OCI-LY1 (cell line): ENCODE data around the gene KIAA0232.

Experiments
- H2AFZ ChIP-seq: fragments of 200-600 bp; sonication (generic), shearing (Covaris generic); 2 replicates; pipeline ENCODE4 v1.6.0; 2014; ENCODE audit warnings: antibody characterized with exemption, mild to moderate bottlenecking, low read length
- H3F3A ChIP-seq: fragments of 200-600 bp; sonication (generic), shearing (Covaris generic); 2 replicates; pipeline ENCODE4 v1.6.0; 2014; ENCODE audit warnings: mild to moderate bottlenecking, antibody characterized with exemption, low read length, moderate library complexity; ENCODE audit not compliant: insufficient read depth
- H3K27ac ChIP-seq: fragments of 200-600 bp; sonication (generic); 2 replicates; pipeline ENCODE4 v1.5.1; 2014; ENCODE audit warnings: low read length, mixed run types, mild to moderate bottlenecking, low read depth; ENCODE audit not compliant: poor library complexity, severe bottlenecking
- H3K27me3 ChIP-seq: fragments of 200-600 bp; sonication (generic); 2 replicates; pipeline ENCODE4 v1.6.0; 2014; ENCODE audit warnings: antibody characterized with exemption, mild to moderate bottlenecking, low read length, moderate library complexity; ENCODE audit not compliant: insufficient read depth
- H3K36me3 ChIP-seq: fragments of 200-600 bp; sonication (generic); 2 replicates; pipeline ENCODE4 v1.6.1; 2014; ENCODE audit warnings: mild to moderate bottlenecking, antibody characterized with exemption, low read length, moderate library complexity, mixed read lengths; ENCODE audit not compliant: insufficient read depth
- H3K4me1 ChIP-seq: fragments of 200-600 bp; sonication (generic); 2 replicates; pipeline ENCODE4 v1.5.1; 2014; ENCODE audit warnings: mild to moderate bottlenecking, low read length, moderate library complexity; ENCODE audit not compliant: insufficient read depth, severe bottlenecking
- H3K4me2 ChIP-seq: fragments of 200-600 bp; sonication (generic), shearing (Covaris generic); 2 replicates; pipeline ENCODE4 v1.6.1; 2014; ENCODE audit warnings: low read length
- H3K4me3 ChIP-seq: fragments of 200-600 bp; sonication (generic); 2 replicates; pipeline ENCODE4 v1.5.1; 2014; ENCODE audit warnings: low read length, low read depth, mild to moderate bottlenecking, mixed read lengths; ENCODE audit not compliant: poor library complexity, severe bottlenecking
- H3K79me2 ChIP-seq: fragments of 200-600 bp; shearing (Covaris generic); 2 replicates; pipeline ENCODE4 v1.6.1; 2016; ENCODE audit warnings: mixed run types, low read length, mixed read lengths; ENCODE audit not compliant: insufficient read depth
- H3K9ac ChIP-seq: fragments of 200-600 bp; sonication (generic), shearing (Covaris generic); 2 replicates; pipeline ENCODE4 v1.6.1; 2014; ENCODE audit warnings: mild to moderate bottlenecking, low read length, mixed read lengths
- H3K9me2 ChIP-seq: fragments of 200-600 bp; sonication (generic), shearing (Covaris generic); 2 replicates; pipeline ENCODE4 v1.6.1; 2014; ENCODE audit warnings: low read depth, mild to moderate bottlenecking, low read length, mixed read lengths
- H3K9me3 ChIP-seq: fragments of 200-600 bp; shearing (Covaris generic); 2 replicates; pipeline ENCODE4 v1.6.1; 2014; ENCODE audit warnings: low read length, mixed read lengths
- H4K20me1 ChIP-seq: fragments of 200-600 bp; sonication (generic), shearing (Covaris generic); 2 replicates; pipeline ENCODE4 v1.6.0; 2016; ENCODE audit warnings: mild to moderate bottlenecking, low read length; ENCODE audit not compliant: insufficient read depth
- EZH2 ChIP-seq: fragments of 200-600 bp; sonication (generic), shearing (Covaris generic); IDR thresholded peaks from 2 replicates; pipeline ENCODE4 v1.8.0; 2017; ENCODE audit warnings: borderline replicate concordance, mixed run types, mild to moderate bottlenecking, antibody characterized with exemption, low read length, moderate library complexity, mixed read lengths
- TF ChIP-seq, protein P1 (sequence below): fragments of 200-600 bp; sonication (generic), shearing (Covaris generic); IDR thresholded peaks from 2 replicates; pipeline ENCODE4 v1.5.1; 2017; ENCODE audit warnings: mild to moderate bottlenecking, antibody characterized with exemption, low read length, moderate library complexity, mixed read lengths

KIAA0232 gene

DNA sequence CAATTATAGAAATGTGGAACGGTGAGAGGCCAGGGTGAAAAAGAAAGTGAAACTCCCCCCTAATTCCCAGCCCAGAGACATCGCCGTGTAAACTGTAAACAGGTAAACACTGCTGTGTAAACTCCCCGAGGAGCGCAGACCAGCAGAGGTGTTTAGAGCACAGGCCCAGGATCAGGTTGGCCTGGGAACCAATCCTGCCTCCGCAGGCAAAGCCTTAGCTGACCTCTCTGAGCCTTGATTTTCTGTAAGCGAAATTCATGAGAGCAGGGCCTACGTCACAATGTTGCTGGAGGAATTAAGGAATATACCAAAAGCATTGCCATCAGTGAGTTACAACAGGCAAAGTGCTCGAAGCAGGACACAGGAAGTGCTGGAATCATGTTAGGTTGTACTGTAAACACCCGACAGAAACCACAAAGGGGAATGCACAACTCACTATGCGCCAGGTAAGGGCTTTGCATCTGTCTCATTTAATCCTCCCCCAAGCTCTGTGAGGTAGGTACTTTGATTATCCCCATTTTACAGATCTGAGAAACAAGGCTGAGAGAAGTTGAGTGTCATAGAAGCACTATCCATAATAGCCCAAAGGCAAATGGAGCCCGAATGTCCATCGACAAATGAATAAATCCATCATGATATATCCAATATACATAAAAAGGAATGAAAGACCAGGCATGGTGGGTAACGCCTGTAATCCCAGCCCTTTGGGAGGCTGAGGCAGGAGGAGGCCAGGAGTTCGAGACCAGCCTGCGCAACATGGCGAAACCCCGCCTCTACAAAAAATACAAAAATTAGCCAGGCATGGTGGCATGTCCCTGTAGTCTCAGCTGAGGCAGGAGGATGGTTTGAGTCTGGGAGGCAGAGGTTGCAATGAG, 30.7 kb upstream of the KIAA0232 start:
- TF ChIP-seq, protein P1, sequence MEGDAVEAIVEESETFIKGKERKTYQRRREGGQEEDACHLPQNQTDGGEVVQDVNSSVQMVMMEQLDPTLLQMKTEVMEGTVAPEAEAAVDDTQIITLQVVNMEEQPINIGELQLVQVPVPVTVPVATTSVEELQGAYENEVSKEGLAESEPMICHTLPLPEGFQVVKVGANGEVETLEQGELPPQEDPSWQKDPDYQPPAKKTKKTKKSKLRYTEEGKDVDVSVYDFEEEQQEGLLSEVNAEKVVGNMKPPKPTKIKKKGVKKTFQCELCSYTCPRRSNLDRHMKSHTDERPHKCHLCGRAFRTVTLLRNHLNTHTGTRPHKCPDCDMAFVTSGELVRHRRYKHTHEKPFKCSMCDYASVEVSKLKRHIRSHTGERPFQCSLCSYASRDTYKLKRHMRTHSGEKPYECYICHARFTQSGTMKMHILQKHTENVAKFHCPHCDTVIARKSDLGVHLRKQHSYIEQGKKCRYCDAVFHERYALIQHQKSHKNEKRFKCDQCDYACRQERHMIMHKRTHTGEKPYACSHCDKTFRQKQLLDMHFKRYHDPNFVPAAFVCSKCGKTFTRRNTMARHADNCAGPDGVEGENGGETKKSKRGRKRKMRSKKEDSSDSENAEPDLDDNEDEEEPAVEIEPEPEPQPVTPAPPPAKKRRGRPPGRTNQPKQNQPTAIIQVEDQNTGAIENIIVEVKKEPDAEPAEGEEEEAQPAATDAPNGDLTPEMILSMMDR: no peak
- no peak for TF ChIP-seq EZH2
- H3K79me2 ChIP-seq: no peaks in the 10 kb centered on the region
- H3K4me2 ChIP-seq: no peak overlapping the region
- H3K9me3 ChIP-seq: no peaks in the 10 kb centered on the region
- no peaks in the 10 kb centered on the region for H3K9me2 ChIP-seq
- H3K4me1 ChIP-seq: no peaks in the 10 kb centered on the region
- no peak overlapping the region for H3K9ac ChIP-seq
- H3K4me3 ChIP-seq: no peak overlapping the region
- H3K27me3 ChIP-seq: no peaks in the 10 kb centered on the region
- H3F3A ChIP-seq: no peaks in the 10 kb centered on the region
- no peak overlapping the region for H2AFZ ChIP-seq
- no peaks in the 10 kb centered on the region for H3K36me3 ChIP-seq
- H4K20me1 ChIP-seq: no peaks in the 10 kb centered on the region
- H3K27ac ChIP-seq: no peak overlapping the region

DNA sequence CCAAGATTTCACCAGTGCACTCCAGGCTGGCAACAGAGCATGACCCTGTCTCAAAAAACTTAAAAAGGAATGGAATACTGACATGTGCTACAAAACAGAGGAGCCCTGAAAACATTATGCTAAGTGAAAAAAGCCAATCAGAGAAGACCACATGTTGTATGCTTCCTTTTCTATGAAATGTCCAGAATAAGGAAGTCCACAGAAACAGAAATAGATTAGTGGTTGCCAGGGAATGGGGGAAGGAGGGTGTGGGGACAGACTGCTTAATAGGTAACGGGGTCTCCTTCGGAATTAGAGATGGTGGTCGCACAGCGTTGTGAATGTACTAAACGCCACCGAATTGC, 30.1 kb upstream of the KIAA0232 start:
- no peaks in the 10 kb centered on the region for H3K79me2 ChIP-seq
- H3K9ac ChIP-seq: no peak overlapping the region
- H3K9me2 ChIP-seq: no peaks in the 10 kb centered on the region
- TF ChIP-seq, protein P1: no peak
- TF ChIP-seq EZH2: no peak
- H2AFZ ChIP-seq: no peak overlapping the region
- no peaks in the 10 kb centered on the region for H3K9me3 ChIP-seq
- no peak overlapping the region for H3K4me2 ChIP-seq
- no peaks in the 10 kb centered on the region for H3K4me1 ChIP-seq
- H3F3A ChIP-seq: no peaks in the 10 kb centered on the region
- no peak overlapping the region for H3K4me3 ChIP-seq
- no peaks in the 10 kb centered on the region for H3K36me3 ChIP-seq
- no peaks in the 10 kb centered on the region for H3K27me3 ChIP-seq
- no peak overlapping the region for H3K27ac ChIP-seq
- no peaks in the 10 kb centered on the region for H4K20me1 ChIP-seq

DNA sequence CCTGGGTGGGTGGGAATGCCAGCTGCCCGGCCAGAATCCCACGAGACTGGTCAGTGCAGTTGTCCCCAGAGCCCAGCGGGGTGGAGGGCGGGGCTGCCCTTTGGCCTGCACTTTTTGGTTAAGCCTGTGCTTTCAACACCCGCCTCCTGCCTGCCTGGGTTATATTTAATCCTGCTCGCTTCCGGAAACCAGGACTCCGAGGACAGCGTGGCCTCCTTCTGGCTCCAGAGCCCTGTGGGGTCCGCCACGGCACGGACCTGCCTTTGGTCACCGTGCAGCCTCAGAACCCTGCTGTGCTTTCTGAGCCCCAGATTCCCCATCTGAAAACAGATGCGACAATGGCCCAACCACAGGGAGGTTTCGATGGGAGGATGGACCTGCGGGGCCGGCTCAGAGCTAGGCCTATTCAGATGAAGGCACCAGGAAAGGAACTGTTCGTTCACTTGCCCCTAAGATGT, 29.4 kb upstream of the KIAA0232 start:
- Histone ChIP-seq H3K9me2 (no peaks in the 10 kb centered on the region), H2AFZ (no peak overlapping the region), H3K9me3 (no peaks in the 10 kb centered on the region), H4K20me1 (no peaks in the 10 kb centered on the region), H3K4me3 (no peak overlapping the region), H3K4me2 (no peak overlapping the region), H3K27ac (no peak overlapping the region), H3K9ac (no peak overlapping the region), H3F3A (no peaks in the 10 kb centered on the region), H3K79me2 (no peaks in the 10 kb centered on the region), H3K27me3 (no peaks in the 10 kb centered on the region), H3K36me3 (no peaks in the 10 kb centered on the region), H3K4me1 (no peaks in the 10 kb centered on the region)
- no peak for TF ChIP-seq EZH2
- TF ChIP-seq, protein P1: no peak
